Measurements from ENCODE around the gene LDLRAD4.

LDLRAD4 gene

GRCh38 chr18:13456736-13457271, 238.2 kb downstream of the LDLRAD4 start:
- H3K4me3 ChIP-seq (ENCODE audit: low read depth, low read length) = no peak overlapping the region
- no peak for DNase-seq (ENCODE audit: low read depth)
- in situ Hi-C loops (cut with HindIII; ENCODE audit: low sequenced_read_pairs) = no loop called here
- no peak for TF ChIP-seq CTCF (IDR thresholded peaks at IDR 0.05; ENCODE audit: low read depth, low read length, missing control alignments)

- in situ Hi-C loops (cut with HindIII; ENCODE audit: low sequenced_read_pairs) = no loop called here
Observed at GRCh38 chr18:13457327-13457726, 238.8 kb downstream of the LDLRAD4 start.

GRCh38 chr18:13460946-13461345, 242.4 kb downstream of the LDLRAD4 start:
- TF ChIP-seq CTCF (IDR thresholded peaks at IDR 0.05; ENCODE audit: low read depth, low read length, missing control alignments) = no peak
- H3K4me3 ChIP-seq (ENCODE audit: low read depth, low read length) = no peak overlapping the region
- in situ Hi-C loops (cut with HindIII; ENCODE audit: low sequenced_read_pairs) = no loop called here
- DNase-seq (ENCODE audit: low read depth) = no peak

More at GRCh38 chr18:13457327-13457726, 238.8 kb downstream of the LDLRAD4 start:
- H3K4me3 ChIP-seq (ENCODE audit: low read depth, low read length) = no peak overlapping the region
- DNase-seq (ENCODE audit: low read depth) = no peak
- no peak for TF ChIP-seq CTCF (IDR thresholded peaks at IDR 0.05; ENCODE audit: low read depth, low read length, missing control alignments)

GRCh38 chr18:13461469-13461868, 242.9 kb downstream of the LDLRAD4 start:
- in situ Hi-C loops (cut with HindIII; ENCODE audit: low sequenced_read_pairs) = no loop called here
- no peak overlapping the region for H3K4me3 ChIP-seq (ENCODE audit: low read depth, low read length)
- TF ChIP-seq CTCF (IDR thresholded peaks at IDR 0.05; ENCODE audit: low read depth, low read length, missing control alignments) = no peak
- no peak for DNase-seq (ENCODE audit: low read depth)

- no peak for TF ChIP-seq CTCF (IDR thresholded peaks at IDR 0.05; ENCODE audit: low read depth, low read length, missing control alignments)
- in situ Hi-C loops (cut with HindIII; ENCODE audit: low sequenced_read_pairs) = no loop called here
- H3K4me3 ChIP-seq (ENCODE audit: low read depth, low read length) = no peak overlapping the region
- no peak for DNase-seq (ENCODE audit: low read depth)
Observed at GRCh38 chr18:13461936-13462335, 243.4 kb downstream of the LDLRAD4 start.

- no peak for DNase-seq (ENCODE audit: low read depth)
- no peak overlapping the region for H3K4me3 ChIP-seq (ENCODE audit: low read depth, low read length)
- in situ Hi-C loops (cut with HindIII; ENCODE audit: low sequenced_read_pairs) = no loop called here
- TF ChIP-seq CTCF (IDR thresholded peaks at IDR 0.05; ENCODE audit: low read depth, low read length, missing control alignments) = no peak
Observed at GRCh38 chr18:13462686-13463085, 244.1 kb downstream of the LDLRAD4 start.

Data from astrocyte of the cerebellum (primary cell).